HFFc6 (cell line): ENCODE measurements around the gene DNMT3B. TPM values are rescaled to one million over a fixed set of nuclear protein-coding genes. Genes with fewer than 3 reads are reported as not detected.

Experiments
- DNase-seq: peaks from one replicate; pipeline ENCODE4 v3.0.0-alpha.2; 2018
- H3K27ac Mint-ChIP-seq: 2 replicates; pipeline ENCODE4 v1.8.0; 2020; ENCODE audit warnings: mild to moderate bottlenecking, mixed read lengths
- H3K27me3 Mint-ChIP-seq: 2 replicates; pipeline ENCODE4 v1.8.0; 2021; ENCODE audit warnings: mild to moderate bottlenecking, moderate library complexity, mixed read lengths; ENCODE audit not compliant: insufficient read depth
- H3K36me3 Mint-ChIP-seq: 2 replicates; pipeline ENCODE4 v1.8.0; 2021; ENCODE audit warnings: low read depth, mixed read lengths
- H3K4me1 Mint-ChIP-seq: 2 replicates; pipeline ENCODE4 v1.8.0; 2020; ENCODE audit warnings: low read depth, mixed read lengths
- H3K4me3 Mint-ChIP-seq: 2 replicates; pipeline ENCODE4 v1.8.0; 2020; ENCODE audit warnings: mild to moderate bottlenecking, moderate library complexity, mixed read lengths
- H3K9me3 Mint-ChIP-seq: 2 replicates; pipeline ENCODE4 v1.8.0; 2020; ENCODE audit warnings: mild to moderate bottlenecking, mixed read lengths
- total RNA-seq, 6 experiments: library from RNA; stranded (reverse); fragmentation: NEBNext Ultra II Directional; extraction: Animal tissue kit (Norgen Biotek cat#: 25700); gene quantifications; 2 replicates in 1 of 6; 3 replicates in 5 of 6; pipeline ENCODE4 v1.2.3, GENCODE V29; 2021
- TF ChIP-seq, protein P1 (sequence below): fragments of 200-600 bp; sonication (generic); IDR thresholded peaks from 2 replicates; pipeline ENCODE4 v1.5.0; 2021; ENCODE audit warnings: antibody characterized with exemption, mild to moderate bottlenecking

The DNMT3B gene
- total RNA-seq, 6 experiments from 2014 or later = 0.74 to 1.5 (median 1.2) TPM

DNA sequence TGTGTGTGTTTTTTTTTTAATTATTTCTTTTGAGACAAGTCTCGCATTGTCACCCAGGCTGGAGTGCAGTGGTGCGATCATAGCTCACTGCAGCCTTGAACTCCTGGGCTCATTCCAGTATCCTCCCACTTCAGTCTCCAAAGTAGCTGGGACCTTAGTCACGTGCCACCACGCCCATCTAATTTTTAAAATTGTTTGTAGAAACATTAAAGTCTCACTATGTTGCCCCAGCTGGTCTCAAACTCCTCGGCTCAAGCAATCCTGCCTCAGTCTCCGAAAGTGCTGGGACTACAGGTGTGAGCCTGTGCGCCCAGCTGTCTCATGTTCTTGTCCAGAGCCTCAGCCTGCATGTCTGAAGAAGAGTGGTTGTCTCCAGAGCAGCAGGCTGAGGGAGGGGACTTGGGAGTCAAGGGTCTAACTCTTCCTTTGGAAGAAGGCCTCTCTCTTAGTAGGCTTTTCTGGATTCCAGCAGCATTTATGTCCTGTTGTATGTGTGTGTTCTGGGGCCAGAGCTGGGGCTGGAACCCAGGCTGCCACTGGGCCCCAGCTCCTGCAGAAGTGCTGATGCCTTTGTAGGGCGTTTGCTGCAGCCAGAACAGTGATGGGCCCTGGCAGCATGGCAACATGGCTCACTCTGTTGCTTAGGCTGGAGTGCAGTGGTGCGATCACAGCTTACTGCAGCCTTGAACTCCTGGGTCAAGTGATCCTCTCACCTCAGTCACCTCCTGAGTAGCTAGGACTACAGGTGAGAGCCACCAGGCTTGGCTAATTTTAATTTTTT lies 5.4 kb downstream of the DNMT3B start:
- no peaks in the 10 kb centered on the region for H3K9me3 Mint-ChIP-seq
- no peaks in the 10 kb centered on the region for H3K36me3 Mint-ChIP-seq
- H3K27ac Mint-ChIP-seq = no peak overlapping the region
- no peak for DNase-seq
- TF ChIP-seq, protein P1, sequence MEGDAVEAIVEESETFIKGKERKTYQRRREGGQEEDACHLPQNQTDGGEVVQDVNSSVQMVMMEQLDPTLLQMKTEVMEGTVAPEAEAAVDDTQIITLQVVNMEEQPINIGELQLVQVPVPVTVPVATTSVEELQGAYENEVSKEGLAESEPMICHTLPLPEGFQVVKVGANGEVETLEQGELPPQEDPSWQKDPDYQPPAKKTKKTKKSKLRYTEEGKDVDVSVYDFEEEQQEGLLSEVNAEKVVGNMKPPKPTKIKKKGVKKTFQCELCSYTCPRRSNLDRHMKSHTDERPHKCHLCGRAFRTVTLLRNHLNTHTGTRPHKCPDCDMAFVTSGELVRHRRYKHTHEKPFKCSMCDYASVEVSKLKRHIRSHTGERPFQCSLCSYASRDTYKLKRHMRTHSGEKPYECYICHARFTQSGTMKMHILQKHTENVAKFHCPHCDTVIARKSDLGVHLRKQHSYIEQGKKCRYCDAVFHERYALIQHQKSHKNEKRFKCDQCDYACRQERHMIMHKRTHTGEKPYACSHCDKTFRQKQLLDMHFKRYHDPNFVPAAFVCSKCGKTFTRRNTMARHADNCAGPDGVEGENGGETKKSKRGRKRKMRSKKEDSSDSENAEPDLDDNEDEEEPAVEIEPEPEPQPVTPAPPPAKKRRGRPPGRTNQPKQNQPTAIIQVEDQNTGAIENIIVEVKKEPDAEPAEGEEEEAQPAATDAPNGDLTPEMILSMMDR = no peak
- no peak overlapping the region for H3K4me3 Mint-ChIP-seq
- peaks cover 2% of the 10 kb centered on the region; the same call in 1 of the 2 replicates for H3K27me3 Mint-ChIP-seq
- H3K4me1 Mint-ChIP-seq = peaks cover 8% of the 10 kb centered on the region

DNA sequence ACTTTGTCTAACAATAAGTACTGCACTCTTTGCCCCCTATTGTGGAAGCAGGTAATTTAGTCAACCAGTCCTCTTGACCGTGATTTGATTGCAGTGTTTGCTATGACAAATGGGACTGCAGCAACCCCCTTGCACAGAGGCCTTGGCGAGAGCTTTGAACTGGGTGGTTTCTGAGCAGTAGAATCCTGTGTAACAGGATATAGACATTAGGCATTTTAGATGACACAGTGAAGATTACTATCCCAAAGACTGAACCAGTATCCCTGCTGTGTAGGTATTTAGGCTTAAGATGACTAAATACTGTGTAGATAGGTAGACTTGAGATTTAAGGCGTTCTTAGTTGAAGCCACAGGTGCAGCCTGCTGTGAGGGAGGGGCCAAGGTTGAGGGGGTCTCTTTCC lies 9.9 kb downstream of the DNMT3B start:
- no peaks in the 10 kb centered on the region for H3K36me3 Mint-ChIP-seq
- DNase-seq = no peak
- no peaks in the 10 kb centered on the region for H3K9me3 Mint-ChIP-seq
- no peaks in the 10 kb centered on the region for H3K27me3 Mint-ChIP-seq
- TF ChIP-seq, protein P1 = no peak
- no peak overlapping the region for H3K4me3 Mint-ChIP-seq
- H3K27ac Mint-ChIP-seq = no peak overlapping the region
- H3K4me1 Mint-ChIP-seq = peaks cover 26% of the 10 kb centered on the region

DNA sequence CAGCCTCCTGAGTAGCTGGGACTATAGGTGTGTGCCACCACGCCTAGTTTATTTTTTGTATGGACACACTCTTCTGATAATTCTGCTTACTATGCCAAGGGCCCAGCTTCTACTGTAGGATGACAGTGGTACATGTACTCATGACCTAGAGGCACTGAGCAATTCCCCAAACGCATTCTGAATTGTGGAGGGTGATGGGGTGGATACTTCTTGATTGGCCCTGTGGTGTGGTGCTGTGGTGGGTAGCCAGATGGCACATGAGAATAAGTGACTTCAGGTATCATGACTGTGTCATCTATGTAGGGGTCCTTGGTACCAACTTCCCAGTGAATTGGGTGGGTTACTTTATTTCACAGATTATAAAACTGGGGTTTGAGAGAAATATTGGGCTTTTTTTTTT lies 11.0 kb downstream of the DNMT3B start:
- Mint-ChIP-seq H3K9me3 (no peaks in the 10 kb centered on the region), H3K36me3 (no peaks in the 10 kb centered on the region), H3K4me1 (peaks cover 20% of the 10 kb centered on the region), H3K4me3 (no peak overlapping the region), H3K27me3 (peaks cover 2% of the 10 kb centered on the region; the same call in 1 of the 2 replicates), H3K27ac (no peak overlapping the region)
- TF ChIP-seq, protein P1 = no peak
- DNase-seq = no peak

DNA sequence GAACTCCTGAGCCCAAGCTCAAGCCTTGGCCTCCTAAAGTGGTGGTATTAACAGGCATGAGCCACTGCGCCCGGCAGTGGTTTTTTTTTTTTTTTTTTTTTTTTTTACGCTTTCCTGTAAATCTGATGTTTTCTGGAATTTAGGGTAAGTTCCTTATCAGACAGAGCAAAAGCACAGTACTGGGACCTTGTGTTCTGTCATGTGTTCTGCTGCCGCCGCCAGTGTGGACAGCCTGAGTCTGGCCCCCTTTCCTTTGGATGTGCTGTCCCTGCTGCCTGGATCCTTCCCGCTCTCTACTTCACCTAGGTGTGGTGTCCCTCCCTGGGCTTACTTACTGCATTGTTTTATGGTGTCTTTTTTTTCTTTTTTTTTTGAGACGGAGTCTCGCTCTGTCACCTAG lies 11.7 kb downstream of the DNMT3B start:
- Mint-ChIP-seq H3K27me3 (peaks cover 2% of the 10 kb centered on the region; the same call in 1 of the 2 replicates), H3K4me3 (no peak overlapping the region), H3K9me3 (no peaks in the 10 kb centered on the region), H3K27ac (no peak overlapping the region), H3K4me1 (peaks cover 20% of the 10 kb centered on the region), H3K36me3 (no peaks in the 10 kb centered on the region)
- DNase-seq = no peak
- TF ChIP-seq, protein P1 = no peak

DNA sequence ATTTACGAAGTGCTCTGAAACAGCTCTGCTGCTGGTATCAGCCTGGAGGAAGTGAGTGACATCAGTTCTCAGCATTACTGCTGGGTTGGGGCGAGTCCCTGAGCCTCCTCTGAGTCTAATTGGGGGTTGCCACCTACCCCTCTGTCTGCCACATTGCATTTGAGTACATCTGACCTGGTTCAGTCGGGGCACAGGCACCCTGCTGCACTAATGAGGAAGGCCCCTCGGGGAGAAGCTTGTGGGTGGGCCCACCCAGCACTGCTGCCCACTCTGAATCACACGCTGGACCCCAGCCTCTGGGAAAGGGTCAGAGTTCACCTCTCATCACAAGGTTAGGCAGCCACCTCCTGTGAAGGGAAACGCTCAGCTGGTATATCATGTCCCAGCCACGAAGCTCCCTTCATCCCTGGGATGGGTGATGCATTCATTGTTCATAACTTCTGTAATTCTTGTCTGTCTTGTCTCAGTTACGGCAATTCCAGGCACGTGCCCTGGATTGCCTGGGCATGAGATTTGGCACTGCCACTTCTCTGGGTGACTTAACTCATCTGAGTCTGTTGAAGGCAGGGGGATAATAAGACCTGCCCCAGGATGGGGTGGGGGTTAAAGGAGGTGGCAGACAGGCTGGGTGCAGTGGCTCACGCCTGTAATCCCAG lies 13.3 kb downstream of the DNMT3B start:
- no peak overlapping the region for H3K4me3 Mint-ChIP-seq
- H3K36me3 Mint-ChIP-seq = no peaks in the 10 kb centered on the region
- H3K4me1 Mint-ChIP-seq = peaks cover 20% of the 10 kb centered on the region
- H3K27me3 Mint-ChIP-seq = peaks cover 2% of the 10 kb centered on the region; the same call in 1 of the 2 replicates
- DNase-seq = no peak
- no peak overlapping the region for H3K27ac Mint-ChIP-seq
- TF ChIP-seq, protein P1 = no peak
- H3K9me3 Mint-ChIP-seq = no peaks in the 10 kb centered on the region
